HepG2 (cell line): ENCODE data around the gene CDKL5. TPM values are rescaled to one million over a fixed set of nuclear protein-coding genes. Genes with fewer than 3 reads are reported as not detected.

ENCODE experiments used
- ATAC-seq: fragments of 200-7000 bp; cut with Tn5 transposase; 3 replicates; pipeline ENCODE4 v1.9.1; 2020; ENCODE audit warnings: mild to moderate bottlenecking, moderate library complexity
- BruUV-seq: library from RNA; stranded (reverse); fragments of 400-500 nt; replicated peaks from 2 replicates; lab custom pipeline; 2021; lab: Mats Ljungman, UMichigan
- CTCF ChIA-PET: fragments of 300-600 bp; formaldehyde crosslinking; extraction: SDS; loops from one replicate; lab custom pipeline; 2021; ENCODE audit warnings: low total read pairs, inconsistent platforms, low intra/inter-chr PET ratio; lab: Yijun Ruan, JAX
- POLR2A ChIA-PET: fragments of 350-600 bp; sonication (Branson Sonifier 250); formaldehyde crosslinking; loops from one replicate; lab custom pipeline; 2020; ENCODE audit warnings: antibody characterized with exemption, inconsistent platforms; lab: Yijun Ruan, JAX
- DNase-seq: peaks from one replicate; pipeline ENCODE4 v3.0.0-alpha.2; 2015; ENCODE audit warnings: low spot score
- FAIRE-seq: peaks from 3 replicates; lab custom pipeline; 2011; peaks lifted over from hg19 to GRCh38; lab: Jason Lieb, UNC
- H2AFZ ChIP-seq: one replicate; pipeline ENCODE4 v1.6.1; 2011; ENCODE audit warnings: low read length, inconsistent platforms
- H3K27ac ChIP-seq: fragments of 300-600 bp; 3 replicates; pipeline ENCODE4 v1.8.0; 2011; ENCODE audit warnings: mixed run types, mild to moderate bottlenecking, mixed read lengths, low read length, inconsistent platforms; ENCODE audit not compliant: insufficient read depth; ENCODE audit errors: extremely low read length
- H3K27me3 ChIP-seq, 2 experiments: fragments of 200-600 bp in 1 of 2; 2 replicates in 1 of 2; 3 replicates in 1 of 2; pipeline versions ENCODE4 v1.6.0 to v1.8.0; 2011; ENCODE audit warnings: low read length in 2 of 2, mild to moderate bottlenecking in 2 of 2, moderate library complexity in 2 of 2, inconsistent platforms in 1 of 2; ENCODE audit not compliant: insufficient read depth in 2 of 2, control insufficient read depth in 1 of 2
- H3K36me3 ChIP-seq, 2 experiments: fragments of 200-600 bp in 1 of 2; replicated peaks in 1 of 2; 2 replicates in 1 of 2; 3 replicates in 1 of 2; pipeline versions ENCODE4 v1.5.1 to v1.8.0; 2011; ENCODE audit warnings: low read length in 2 of 2, inconsistent platforms in 1 of 2; ENCODE audit not compliant: insufficient read depth in 2 of 2, control insufficient read depth in 1 of 2
- H3K4me1 ChIP-seq: 2 replicates; pipeline ENCODE4 v1.5.1; 2012; ENCODE audit warnings: low read length, inconsistent platforms; ENCODE audit not compliant: insufficient read depth
- H3K4me2 ChIP-seq: 2 replicates; pipeline ENCODE4 v1.6.0; 2011; ENCODE audit warnings: low read depth, low read length, inconsistent platforms
- H3K4me3 ChIP-seq, 3 experiments: fragments of 200-600 bp in 1 of 3; sonication (generic), shearing (Covaris generic) in 1 of 3; replicated peaks in 1 of 3; 2 replicates each; pipeline ENCODE4 v1.5.1; 2011 to 2016; ENCODE audit warnings: low read length in 3 of 3, inconsistent platforms in 2 of 3, low read depth in 2 of 3, mild to moderate bottlenecking in 2 of 3, control low read depth in 1 of 3, mixed read lengths in 1 of 3; ENCODE audit not compliant: insufficient read depth in 1 of 3
- H3K79me2 ChIP-seq: one replicate; pipeline ENCODE4 v1.6.1; 2011; ENCODE audit warnings: low read length, inconsistent platforms; ENCODE audit not compliant: insufficient read depth
- H3K9ac ChIP-seq: 2 replicates; pipeline ENCODE4 v1.6.0; 2011; ENCODE audit warnings: mild to moderate bottlenecking, low read depth, low read length, inconsistent platforms; ENCODE audit not compliant: insufficient read depth
- H3K9me3 ChIP-seq: 2 replicates; pipeline ENCODE4 v1.5.1; 2012; ENCODE audit warnings: mild to moderate bottlenecking, low read length
- H4K20me1 ChIP-seq: 2 replicates; pipeline ENCODE4 v1.6.0; 2011; ENCODE audit warnings: inconsistent platforms, mild to moderate bottlenecking, low read length, moderate library complexity; ENCODE audit not compliant: insufficient read depth
- CC2D1A ChIP-seq: sonication (generic); formaldehyde crosslinking; IDR thresholded peaks from 2 replicates; pipeline ENCODE4 v1.8.1; 2023; ENCODE audit warnings: mild to moderate bottlenecking, missing genetic modification reagents
- KAT2B ChIP-seq: fragments of 150-350 bp; IDR thresholded peaks from 2 replicates; pipeline ENCODE4 v1.6.1; 2014; ENCODE audit warnings: low read depth, low read length, borderline replicate concordance
- NKX3-1 ChIP-seq: sonication (generic); formaldehyde crosslinking; IDR thresholded peaks from 2 replicates; pipeline ENCODE4 v1.5.0; 2020; ENCODE audit warnings: missing genetic modification reagents
- NR3C1 ChIP-seq: sonication (generic); formaldehyde crosslinking; IDR thresholded peaks from 2 replicates; pipeline ENCODE4 v1.4.0; 2020; ENCODE audit warnings: missing genetic modification reagents
- ZNF501 ChIP-seq: sonication (generic); formaldehyde crosslinking; IDR thresholded peaks from 2 replicates; pipeline ENCODE4 v1.5.1; 2020; ENCODE audit warnings: mild to moderate bottlenecking, moderate library complexity, missing genetic modification reagents
- WGBS: methylation state at CpG from one replicate; pipeline ENCODE4 v1.1.6; 2017; ENCODE audit warnings: low lambda C conversion rate; 5-methylcytosine and 5-hydroxymethylcytosine counted together
- in situ Hi-C: cut with HindIII; loops from 2 replicates; pipeline ENCODE4 v1.10.0; 2017; ENCODE audit warnings: low pct_unique_long_range_greater_than_20kb; ENCODE audit not compliant: extremely low pct_ligation_motif_present
- intact Hi-C: fragments of 100-400 bp; cut with micrococcal nuclease; formaldehyde crosslinking; loops from one replicate; pipeline ENCODE4 v1.10.0; 2022; ENCODE audit not compliant: unreplicated experiment
- polyA plus RNA-seq, 8 experiments: library from polyadenylated mRNA; depleted of rRNA in 3 of 8; stranded (reverse) in 7 of 8; unstranded in 1 of 8; fragments of >200 nt; fragmentation: Illumina TruSeq in 4 of 8; extraction: Trizol in 4 of 8; gene quantifications; 2 replicates each; pipeline versions ENCODE4 v1.2.1 to v1.2.3, GENCODE V29; 2011 to 2016; ENCODE audit warnings: low read depth in 4 of 8, missing spikeins in 1 of 8, mixed read lengths in 1 of 8; ENCODE audit not compliant: insufficient read depth in 1 of 8
- total RNA-seq, 5 experiments: library from RNA; depleted of rRNA; stranded (reverse); fragments of >200 nt; fragmentation: Illumina TruSeq; extraction: Trizol; gene quantifications; 2 replicates each; pipeline ENCODE4 v1.2.3, GENCODE V29; 2016; ENCODE audit warnings: low read depth in 1 of 5
- TF ChIP-seq, protein P1 (sequence below): sonication (generic); formaldehyde crosslinking; IDR thresholded peaks from 2 replicates; pipeline ENCODE4 v1.4.0; 2020; ENCODE audit warnings: missing genetic modification reagents, borderline replicate concordance
- TF ChIP-seq, protein P2 (sequence below): sonication (generic); formaldehyde crosslinking; IDR thresholded peaks from 2 replicates; pipeline ENCODE4 v1.5.0; 2020; ENCODE audit warnings: missing genetic modification reagents
- TF ChIP-seq, protein P3 (sequence below): sonication (generic); formaldehyde crosslinking; IDR thresholded peaks from 2 replicates; pipeline ENCODE4 v1.4.0; 2020; ENCODE audit warnings: missing genetic modification reagents
- TF ChIP-seq, protein P4 (sequence below): sonication (generic); formaldehyde crosslinking; IDR thresholded peaks from 2 replicates; pipeline ENCODE4 v1.4.0; 2020; ENCODE audit warnings: missing genetic modification reagents

Gene CDKL5
- total and polyA plus RNA-seq, 2 of the 13 experiments (the other 11 are each of a cell fraction or from before 2014, with no cell fraction given) = 2.8 to 7.0 TPM

DNA sequence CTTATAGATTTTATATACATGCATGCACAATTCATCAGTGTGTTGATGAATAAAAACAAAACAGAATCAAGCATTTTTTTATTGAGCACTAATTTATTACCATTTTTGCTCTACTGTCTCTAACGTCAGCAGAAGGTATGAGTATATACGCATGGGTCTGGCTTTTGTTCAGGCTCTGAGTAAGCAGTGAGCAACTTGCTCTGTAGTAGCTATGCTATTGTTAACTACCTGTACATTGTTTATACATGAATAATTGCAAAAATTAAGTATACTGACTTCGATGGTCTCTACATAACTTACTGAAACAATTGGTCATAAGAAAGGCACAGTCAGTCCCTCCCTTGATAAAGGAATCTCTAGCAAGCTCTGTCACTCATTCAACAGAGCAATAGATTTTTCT, 123.6 kb downstream of the CDKL5 start:
- H4K20me1 ChIP-seq = no peaks in the 10 kb centered on the region
- H3K36me3 ChIP-seq = no peaks in the 10 kb centered on the region
- H3K4me1 ChIP-seq = peaks cover 20% of the 10 kb centered on the region
- no peak for DNase-seq
- no TSS peak for BruUV-seq
- POLR2A ChIA-PET = no interaction called here
- in situ Hi-C loops = no loop called here
- no peak overlapping the region for H3K27ac ChIP-seq
- no peaks in the 10 kb centered on the region for H3K9me3 ChIP-seq
- no peak overlapping the region for H3K4me3 ChIP-seq
- no peak overlapping the region for H3K9ac ChIP-seq
- no peak for ATAC-seq
- intact Hi-C loops = no loop called here
- no peaks in the 10 kb centered on the region for H3K27me3 ChIP-seq
- no peaks in the 10 kb centered on the region for H3K79me2 ChIP-seq
- WGBS = 98% methylated on average over 3 of the region's 3 CpGs
- CTCF ChIA-PET = no interaction called here
- H2AFZ ChIP-seq = no peak overlapping the region
- TF ChIP-seq, protein P1, sequence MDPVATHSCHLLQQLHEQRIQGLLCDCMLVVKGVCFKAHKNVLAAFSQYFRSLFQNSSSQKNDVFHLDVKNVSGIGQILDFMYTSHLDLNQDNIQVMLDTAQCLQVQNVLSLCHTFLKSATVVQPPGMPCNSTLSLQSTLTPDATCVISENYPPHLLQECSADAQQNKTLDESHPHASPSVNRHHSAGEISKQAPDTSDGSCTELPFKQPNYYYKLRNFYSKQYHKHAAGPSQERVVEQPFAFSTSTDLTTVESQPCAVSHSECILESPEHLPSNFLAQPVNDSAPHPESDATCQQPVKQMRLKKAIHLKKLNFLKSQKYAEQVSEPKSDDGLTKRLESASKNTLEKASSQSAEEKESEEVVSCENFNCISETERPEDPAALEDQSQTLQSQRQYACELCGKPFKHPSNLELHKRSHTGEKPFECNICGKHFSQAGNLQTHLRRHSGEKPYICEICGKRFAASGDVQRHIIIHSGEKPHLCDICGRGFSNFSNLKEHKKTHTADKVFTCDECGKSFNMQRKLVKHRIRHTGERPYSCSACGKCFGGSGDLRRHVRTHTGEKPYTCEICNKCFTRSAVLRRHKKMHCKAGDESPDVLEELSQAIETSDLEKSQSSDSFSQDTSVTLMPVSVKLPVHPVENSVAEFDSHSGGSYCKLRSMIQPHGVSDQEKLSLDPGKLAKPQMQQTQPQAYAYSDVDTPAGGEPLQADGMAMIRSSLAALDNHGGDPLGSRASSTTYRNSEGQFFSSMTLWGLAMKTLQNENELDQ = no peak
- TF ChIP-seq, protein P2, sequence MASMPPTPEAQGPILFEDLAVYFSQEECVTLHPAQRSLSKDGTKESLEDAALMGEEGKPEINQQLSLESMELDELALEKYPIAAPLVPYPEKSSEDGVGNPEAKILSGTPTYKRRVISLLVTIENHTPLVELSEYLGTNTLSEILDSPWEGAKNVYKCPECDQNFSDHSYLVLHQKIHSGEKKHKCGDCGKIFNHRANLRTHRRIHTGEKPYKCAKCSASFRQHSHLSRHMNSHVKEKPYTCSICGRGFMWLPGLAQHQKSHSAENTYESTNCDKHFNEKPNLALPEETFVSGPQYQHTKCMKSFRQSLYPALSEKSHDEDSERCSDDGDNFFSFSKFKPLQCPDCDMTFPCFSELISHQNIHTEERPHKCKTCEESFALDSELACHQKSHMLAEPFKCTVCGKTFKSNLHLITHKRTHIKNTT (CRISPR knock-in tag) = no peak
- TF ChIP-seq NR3C1 (CRISPR knock-in tag) (no peak), CC2D1A (CRISPR knock-in tag) (no peak), KAT2B (no peak)
- FAIRE-seq = no peak
- H3K4me2 ChIP-seq = no peak overlapping the region

DNA sequence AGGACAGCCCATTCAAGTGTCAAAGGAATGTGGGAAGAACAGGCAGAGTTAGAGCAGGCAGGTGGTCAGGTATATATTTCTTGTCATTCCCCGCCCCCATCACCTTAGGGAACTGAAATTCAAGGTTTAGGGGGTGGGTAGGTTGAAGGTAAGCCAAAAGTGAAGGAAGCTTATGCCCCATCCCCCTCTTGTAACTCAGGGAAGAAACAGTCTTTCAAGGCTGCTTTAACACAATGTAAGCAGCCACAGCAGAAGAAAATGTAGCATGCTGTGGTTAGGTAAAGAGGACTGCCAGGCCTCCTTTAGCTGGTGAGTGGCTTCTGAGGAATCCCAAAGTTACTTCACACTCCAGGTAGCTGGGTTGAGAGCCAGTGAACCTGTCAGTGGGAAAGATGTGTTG, 124.2 kb downstream of the CDKL5 start:
- Histone ChIP-seq H4K20me1 (no peaks in the 10 kb centered on the region), H3K27me3 (no peaks in the 10 kb centered on the region), H3K79me2 (no peaks in the 10 kb centered on the region), H3K4me2 (no peak overlapping the region), H3K27ac (no peak overlapping the region), H3K36me3 (no peaks in the 10 kb centered on the region), H3K9me3 (no peaks in the 10 kb centered on the region), H3K9ac (no peak overlapping the region), H3K4me1 (peaks cover 20% of the 10 kb centered on the region), H3K4me3 (no peak overlapping the region), H2AFZ (no peak overlapping the region)
- ChIA-PET POLR2A (no interaction called here), CTCF (no interaction called here)
- intact Hi-C loops (no loop called here), in situ Hi-C loops (no loop called here)
- FAIRE-seq (no peak), ATAC-seq (no peak), DNase-seq (no peak)
- 100% methylated on average over 1 of the region's 1 CpG for WGBS
- no TSS peak for BruUV-seq
- TF ChIP-seq NKX3-1 (no peak), ZNF501 (CRISPR knock-in tag) (no peak)
- TF ChIP-seq, protein P3, sequence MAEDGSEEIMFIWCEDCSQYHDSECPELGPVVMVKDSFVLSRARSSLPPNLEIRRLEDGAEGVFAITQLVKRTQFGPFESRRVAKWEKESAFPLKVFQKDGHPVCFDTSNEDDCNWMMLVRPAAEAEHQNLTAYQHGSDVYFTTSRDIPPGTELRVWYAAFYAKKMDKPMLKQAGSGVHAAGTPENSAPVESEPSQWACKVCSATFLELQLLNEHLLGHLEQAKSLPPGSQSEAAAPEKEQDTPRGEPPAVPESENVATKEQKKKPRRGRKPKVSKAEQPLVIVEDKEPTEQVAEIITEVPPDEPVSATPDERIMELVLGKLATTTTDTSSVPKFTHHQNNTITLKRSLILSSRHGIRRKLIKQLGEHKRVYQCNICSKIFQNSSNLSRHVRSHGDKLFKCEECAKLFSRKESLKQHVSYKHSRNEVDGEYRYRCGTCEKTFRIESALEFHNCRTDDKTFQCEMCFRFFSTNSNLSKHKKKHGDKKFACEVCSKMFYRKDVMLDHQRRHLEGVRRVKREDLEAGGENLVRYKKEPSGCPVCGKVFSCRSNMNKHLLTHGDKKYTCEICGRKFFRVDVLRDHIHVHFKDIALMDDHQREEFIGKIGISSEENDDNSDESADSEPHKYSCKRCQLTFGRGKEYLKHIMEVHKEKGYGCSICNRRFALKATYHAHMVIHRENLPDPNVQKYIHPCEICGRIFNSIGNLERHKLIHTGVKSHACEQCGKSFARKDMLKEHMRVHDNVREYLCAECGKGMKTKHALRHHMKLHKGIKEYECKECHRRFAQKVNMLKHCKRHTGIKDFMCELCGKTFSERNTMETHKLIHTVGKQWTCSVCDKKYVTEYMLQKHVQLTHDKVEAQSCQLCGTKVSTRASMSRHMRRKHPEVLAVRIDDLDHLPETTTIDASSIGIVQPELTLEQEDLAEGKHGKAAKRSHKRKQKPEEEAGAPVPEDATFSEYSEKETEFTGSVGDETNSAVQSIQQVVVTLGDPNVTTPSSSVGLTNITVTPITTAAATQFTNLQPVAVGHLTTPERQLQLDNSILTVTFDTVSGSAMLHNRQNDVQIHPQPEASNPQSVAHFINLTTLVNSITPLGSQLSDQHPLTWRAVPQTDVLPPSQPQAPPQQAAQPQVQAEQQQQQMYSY = no peak
- TF ChIP-seq, protein P4, sequence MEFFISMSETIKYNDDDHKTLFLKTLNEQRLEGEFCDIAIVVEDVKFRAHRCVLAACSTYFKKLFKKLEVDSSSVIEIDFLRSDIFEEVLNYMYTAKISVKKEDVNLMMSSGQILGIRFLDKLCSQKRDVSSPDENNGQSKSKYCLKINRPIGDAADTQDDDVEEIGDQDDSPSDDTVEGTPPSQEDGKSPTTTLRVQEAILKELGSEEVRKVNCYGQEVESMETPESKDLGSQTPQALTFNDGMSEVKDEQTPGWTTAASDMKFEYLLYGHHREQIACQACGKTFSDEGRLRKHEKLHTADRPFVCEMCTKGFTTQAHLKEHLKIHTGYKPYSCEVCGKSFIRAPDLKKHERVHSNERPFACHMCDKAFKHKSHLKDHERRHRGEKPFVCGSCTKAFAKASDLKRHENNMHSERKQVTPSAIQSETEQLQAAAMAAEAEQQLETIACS (CRISPR knock-in tag) = no peak
